Smooth muscle cell (in vitro differentiated cells): ENCODE data around the gene CLEC16A. TPM values are rescaled to one million over a fixed set of nuclear protein-coding genes. Genes with fewer than 3 reads are reported as not detected.

ENCODE experiments used
- DNase-seq: peaks from one replicate; lab custom pipeline; 2025; ENCODE audit not compliant: unreplicated experiment; lab: John Stamatoyannopoulos, UW
- H2AFZ ChIP-seq: fragments of 200-600 bp; sonication (generic); 2 replicates; pipeline ENCODE4 v1.6.0; 2016; ENCODE audit warnings: antibody characterized with exemption, low read depth, mild to moderate bottlenecking
- H3F3A ChIP-seq: fragments of 200-600 bp; sonication (generic); 2 replicates; pipeline ENCODE4 v1.6.0; 2017; ENCODE audit warnings: antibody characterized with exemption, low read depth
- H3K27ac ChIP-seq: fragments of 200-600 bp; sonication (generic); 2 replicates; pipeline ENCODE4 v1.5.1; 2016; ENCODE audit warnings: low read depth, mild to moderate bottlenecking
- H3K27me3 ChIP-seq: fragments of 200-600 bp; sonication (generic); 2 replicates; pipeline ENCODE4 v1.6.1; 2016; ENCODE audit warnings: low read depth, mild to moderate bottlenecking
- H3K36me3 ChIP-seq: fragments of 200-600 bp; sonication (generic); 2 replicates; pipeline ENCODE4 v1.5.1; 2016; ENCODE audit warnings: low read depth
- H3K4me1 ChIP-seq: fragments of 200-600 bp; sonication (generic); 2 replicates; pipeline ENCODE4 v1.5.1; 2016; ENCODE audit warnings: low read depth
- H3K4me2 ChIP-seq: fragments of 200-600 bp; sonication (generic); 2 replicates; pipeline ENCODE4 v1.6.0; 2016; ENCODE audit warnings: mild to moderate bottlenecking
- H3K4me3 ChIP-seq: fragments of 200-600 bp; sonication (generic); 2 replicates; pipeline ENCODE4 v1.5.1; 2016; ENCODE audit warnings: mild to moderate bottlenecking
- H3K79me2 ChIP-seq: fragments of 200-600 bp; sonication (generic); 2 replicates; pipeline ENCODE4 v1.6.0; 2016; ENCODE audit warnings: low read depth, mild to moderate bottlenecking
- H3K9ac ChIP-seq: fragments of 200-600 bp; sonication (generic); 2 replicates; pipeline ENCODE4 v1.6.0; 2016; ENCODE audit warnings: low read depth
- H3K9me3 ChIP-seq: fragments of 200-600 bp; sonication (generic); replicated peaks from 2 replicates; pipeline ENCODE4 v1.5.1; 2016; ENCODE audit warnings: low read depth
- H4K20me1 ChIP-seq: fragments of 200-600 bp; sonication (generic); 2 replicates; pipeline ENCODE4 v1.6.0; 2016; ENCODE audit warnings: low read depth
- CTCF ChIP-seq: fragments of 200-600 bp; sonication (generic); IDR thresholded peaks from 2 replicates; pipeline ENCODE4 v1.5.1; 2017; ENCODE audit warnings: borderline replicate concordance, mild to moderate bottlenecking, antibody characterized with exemption; ENCODE audit not compliant: insufficient read depth, poor library complexity, severe bottlenecking
- WGBS: methylation state at CpG from one replicate; pipeline ENCODE4 v1.1.7; 2016; ENCODE audit warnings: low lambda C conversion rate; 5-methylcytosine and 5-hydroxymethylcytosine counted together
- polyA plus RNA-seq: library from polyadenylated mRNA; unstranded; fragments of >200 nt; fragmentation: Nextera tagmentation; extraction: Ambion mirVana; gene quantifications from 2 replicates; pipeline ENCODE4 v1.2.1, GENCODE V29; 2016
- total RNA-seq: library from RNA; depleted of rRNA; stranded (reverse); fragments of >200 nt; gene quantifications from 2 replicates; pipeline ENCODE4 v1.2.3, GENCODE V29; 2014

The CLEC16A gene
- total and polyA plus RNA-seq, 2 experiments from 2014 or later = 12.6 to 16.2 TPM

GRCh38 chr16:11174141-11174540, 229.8 kb downstream of the CLEC16A start:
- WGBS = 98% methylated on average over 26 of the region's 26 CpGs

GRCh38 chr16:11175106-11175786, 230.9 kb downstream of the CLEC16A start:
- Histone ChIP-seq H3K4me3 (no peak overlapping the region), H3K4me1 (no peaks in the 10 kb centered on the region), H3K9me3 (no peaks in the 10 kb centered on the region), H4K20me1 (no peaks in the 10 kb centered on the region), H3K9ac (no peak overlapping the region), H3F3A (peaks cover 5% of the 10 kb centered on the region), H2AFZ (no peak overlapping the region), H3K4me2 (no peak overlapping the region), H3K27me3 (no peaks in the 10 kb centered on the region), H3K79me2 (no peaks in the 10 kb centered on the region), H3K27ac (no peak overlapping the region), H3K36me3 (no peaks in the 10 kb centered on the region)
- 65% methylated on average over 7 of the region's 7 CpGs for WGBS
- no peak for TF ChIP-seq CTCF
- no peak for DNase-seq

More at GRCh38 chr16:11174141-11174540, 229.8 kb downstream of the CLEC16A start:
- Histone ChIP-seq H3K4me1 (no peaks in the 10 kb centered on the region), H3K36me3 (no peaks in the 10 kb centered on the region), H3K4me2 (no peak overlapping the region), H3K4me3 (no peak overlapping the region), H4K20me1 (no peaks in the 10 kb centered on the region), H3K27me3 (no peaks in the 10 kb centered on the region), H3K27ac (no peak overlapping the region), H3F3A (peaks cover 5% of the 10 kb centered on the region), H3K9me3 (no peaks in the 10 kb centered on the region), H3K9ac (no peak overlapping the region), H3K79me2 (no peaks in the 10 kb centered on the region), H2AFZ (no peak overlapping the region)
- no peak for TF ChIP-seq CTCF
- DNase-seq = no peak

- DNase-seq = no peak
- Histone ChIP-seq H3K4me1 (no peaks in the 10 kb centered on the region), H3F3A (peaks cover 5% of the 10 kb centered on the region), H3K4me3 (no peak overlapping the region), H4K20me1 (no peaks in the 10 kb centered on the region), H3K79me2 (no peaks in the 10 kb centered on the region), H3K9me3 (no peaks in the 10 kb centered on the region), H3K9ac (no peak overlapping the region), H3K4me2 (no peak overlapping the region), H3K27me3 (no peaks in the 10 kb centered on the region), H3K36me3 (no peaks in the 10 kb centered on the region), H3K27ac (no peak overlapping the region), H2AFZ (no peak overlapping the region)
- WGBS = 95% methylated on average over 11 of the region's 11 CpGs
- TF ChIP-seq CTCF = no peak
These were observed 231.5 kb downstream of the CLEC16A start for GRCh38 chr16:11175787-11176341.
